HEK293 (cell line): ENCODE results near the gene DOCK1.

Experiments
- BCL6B ChIP-seq: fragments of 450-650 bp; formaldehyde crosslinking; IDR thresholded peaks from 2 replicates; pipeline ENCODE4 v1.5.1; 2017; ENCODE audit warnings: missing biosample characterization, missing genetic modification characterization
- CTCF ChIP-seq: fragments of 450-650 bp; formaldehyde crosslinking; IDR thresholded peaks from 2 replicates; pipeline ENCODE4 v1.5.1; 2016; ENCODE audit warnings: missing biosample characterization, missing genetic modification characterization
- PBX3 ChIP-seq: sonication (generic); formaldehyde crosslinking; IDR thresholded peaks from 2 replicates; pipeline ENCODE4 v1.8.1; 2022; ENCODE audit warnings: mild to moderate bottlenecking, moderate library complexity, missing genetic modification reagents
- REST ChIP-seq: fragments of 450-650 bp; formaldehyde crosslinking; IDR thresholded peaks from 2 replicates; pipeline ENCODE4 v1.5.1; 2016; ENCODE audit warnings: missing biosample characterization, missing genetic modification characterization
- SP2 ChIP-seq: fragments of 450-650 bp; formaldehyde crosslinking; IDR thresholded peaks from 2 replicates; pipeline ENCODE4 v1.5.1; 2016; ENCODE audit warnings: missing biosample characterization, missing genetic modification characterization
- ZNF146 ChIP-seq: fragments of 450-650 bp; formaldehyde crosslinking; IDR thresholded peaks from 2 replicates; pipeline ENCODE4 v1.5.1; 2016; ENCODE audit warnings: missing biosample characterization, missing genetic modification characterization
- ZNF274 ChIP-seq, 2 experiments: fragments of 200-500 bp in 1 of 2; fragments of 450-650 bp in 1 of 2; sonication (Bioruptor generic) in 1 of 2; formaldehyde crosslinking in 1 of 2; IDR thresholded peaks; 2 replicates each; pipeline versions ENCODE4 v1.5.1 to v1.6.1; 2014 to 2016; ENCODE audit warnings: borderline replicate concordance in 1 of 2, inconsistent platforms in 1 of 2, low read length in 1 of 2, missing biosample characterization in 1 of 2, missing genetic modification characterization in 1 of 2
- ZNF426 ChIP-seq: fragments of 450-650 bp; formaldehyde crosslinking; IDR thresholded peaks from 2 replicates; pipeline ENCODE4 v1.5.1; 2017; ENCODE audit warnings: missing biosample characterization, missing genetic modification characterization, mild to moderate bottlenecking, inconsistent platforms, moderate library complexity
- ZNF513 ChIP-seq: fragments of 450-650 bp; IDR thresholded peaks from 2 replicates; pipeline ENCODE4 v1.5.1; 2018; ENCODE audit warnings: missing biosample characterization, missing genetic modification characterization
- ZNF610 ChIP-seq: fragments of 450-650 bp; formaldehyde crosslinking; IDR thresholded peaks from 2 replicates; pipeline ENCODE4 v1.5.1; 2016; ENCODE audit warnings: missing biosample characterization, missing genetic modification characterization, borderline replicate concordance
- ZNF830 ChIP-seq: fragments of 450-650 bp; IDR thresholded peaks from 2 replicates; pipeline ENCODE4 v1.5.0; 2018; ENCODE audit warnings: missing biosample characterization, missing genetic modification characterization, low read depth, mild to moderate bottlenecking, moderate library complexity

GRCh38 chr10:126878594-126878993 lies 26.6 kb upstream of the DOCK1 start:
- TF ChIP-seq ZNF146 (tag by site-specific recombination): no peak
- no peak for TF ChIP-seq CTCF (tag by site-specific recombination)
- no peak for TF ChIP-seq ZNF610 (tag by site-specific recombination)
- no peak for TF ChIP-seq ZNF830 (tag by site-specific recombination)
- TF ChIP-seq BCL6B (tag by site-specific recombination): no peak
- no peak for TF ChIP-seq ZNF513 (tag by site-specific recombination)
- no peak for TF ChIP-seq ZNF426 (tag by site-specific recombination)
- no peak for TF ChIP-seq ZNF274 (IDR thresholded peaks at IDR 0.05; ENCODE audit: low read length)
- TF ChIP-seq ZNF274 (tag by site-specific recombination; IDR thresholded peaks at IDR 0.05; ENCODE audit: borderline replicate concordance): no peak
- no peak for TF ChIP-seq SP2
- TF ChIP-seq REST (tag by site-specific recombination): no peak
- no peak for TF ChIP-seq PBX3 (CRISPR knock-in tag)
